ENCODE data around the gene KPNA2. TPM values are rescaled to one million over a fixed set of nuclear protein-coding genes. Genes with fewer than 3 reads are reported as not detected.

Gene KPNA2
- total RNA-seq, 2 donors from 2014 or later: 150 to 274 TPM

Other genes with a start within 250 kb of the KPNA2 start
- gene BPTF, start 210.2 kb upstream of the KPNA2 start, total RNA-seq: 100 to 1,000 TPM in 1 of 2 donors, 10 to 100 TPM in 1; 59.1 to 101 TPM
- gene C17orf58, start 39.3 kb upstream of the KPNA2 start, total RNA-seq: 10 to 100 TPM; 12.6 to 17.6 TPM
- 100 to 1,000 TPM; 106 to 113 TPM for gene AMZ2, start 212.3 kb downstream of the KPNA2 start, total RNA-seq